ENCODE results near the gene FOSL2.

Gene FOSL2

GRCh38 chr2:28360718-28361293, 31.9 kb upstream of the FOSL2 start:
- peaks cover 28% of the 10 kb centered on the region for H3K36me3 Mint-ChIP-seq (ENCODE audit: insufficient read depth)
- no peaks in the 10 kb centered on the region for H3K9me3 Mint-ChIP-seq
- DNase-seq, result no peak
- peak overlapping the region; percentile 54 to 74 for H3K4me3 Mint-ChIP-seq
- peaks cover 54 to 69% of the 10 kb centered on the region in 2 donors for H3K4me1 Mint-ChIP-seq (ENCODE audit: low read depth in 2 of 2)
- H3K27me3 Mint-ChIP-seq, result no peaks in the 10 kb centered on the region
- H3K27ac Mint-ChIP-seq, result peak overlapping the region; percentile 94 to 97
- no peak for ATAC-seq (replicated peaks)

- Mint-ChIP-seq H3K4me1 (ENCODE audit: low read depth in 2 of 2) (peaks cover 60 to 75% of the 10 kb centered on the region in 2 donors), H3K36me3 (ENCODE audit: insufficient read depth) (peaks cover 32% of the 10 kb centered on the region), H3K4me3 (peak overlapping the region in 1 of 2 donors; percentile 58), H3K27me3 (no peaks in the 10 kb centered on the region), H3K27ac (peak overlapping the region; percentile 83 to 94), H3K9me3 (no peaks in the 10 kb centered on the region)
- no peak for DNase-seq
- ATAC-seq (replicated peaks), result no peak
Observed at GRCh38 chr2:28361991-28362710, 30.5 kb upstream of the FOSL2 start.

- Mint-ChIP-seq H3K9me3 (no peaks in the 10 kb centered on the region), H3K27ac (peak overlapping the region; percentile 83 to 94), H3K36me3 (ENCODE audit: insufficient read depth) (peaks cover 32% of the 10 kb centered on the region), H3K4me1 (ENCODE audit: low read depth in 2 of 2) (peaks cover 67 to 80% of the 10 kb centered on the region in 2 donors), H3K4me3 (peak overlapping the region in 1 of 2 donors; percentile 46), H3K27me3 (no peaks in the 10 kb centered on the region)
- ATAC-seq (replicated peaks) (no peak), DNase-seq (no peak)
Observed at GRCh38 chr2:28362991-28363521, 29.6 kb upstream of the FOSL2 start.

GRCh38 chr2:28363686-28364280, 28.9 kb upstream of the FOSL2 start:
- Mint-ChIP-seq H3K36me3 (ENCODE audit: insufficient read depth) (peaks cover 30% of the 10 kb centered on the region), H3K27ac (peak overlapping the region; percentile 83 to 95), H3K4me3 (peak overlapping the region in 1 of 2 donors; percentile 72), H3K9me3 (no peaks in the 10 kb centered on the region), H3K4me1 (ENCODE audit: low read depth in 2 of 2) (peaks cover 69 to 80% of the 10 kb centered on the region in 2 donors), H3K27me3 (no peaks in the 10 kb centered on the region)
- DNase-seq (no peak), ATAC-seq (replicated peaks) (no peak)

- Mint-ChIP-seq H3K4me1 (ENCODE audit: low read depth in 2 of 2) (peaks cover 64 to 76% of the 10 kb centered on the region in 2 donors), H3K36me3 (ENCODE audit: insufficient read depth) (peaks cover 22% of the 10 kb centered on the region), H3K9me3 (no peaks in the 10 kb centered on the region), H3K27me3 (no peaks in the 10 kb centered on the region), H3K4me3 (peak overlapping the region; percentile 51 to 72), H3K27ac (peak overlapping the region; percentile 95 to 96)
- no peak for DNase-seq
- ATAC-seq (replicated peaks), result no peak
Observed at GRCh38 chr2:28364610-28365009, 28.0 kb upstream of the FOSL2 start.

- no peak for ATAC-seq (replicated peaks)
- peak overlapping the region; percentile 95 to 96 for H3K27ac Mint-ChIP-seq
- H3K4me3 Mint-ChIP-seq, result peak overlapping the region; percentile 51 to 72
Observed at GRCh38 chr2:28365158-28365557, 27.5 kb upstream of the FOSL2 start.

GRCh38 chr2:28366149-28366495, 26.5 kb upstream of the FOSL2 start:
- no peaks in the 10 kb centered on the region for H3K9me3 Mint-ChIP-seq
- DNase-seq (no peak), ATAC-seq (replicated peaks) (no peak)
- H3K27ac Mint-ChIP-seq, result peak overlapping the region; percentile 95 to 96
- H3K4me3 Mint-ChIP-seq, result peak overlapping the region; percentile 72 to 82
- H3K27me3 Mint-ChIP-seq, result no peaks in the 10 kb centered on the region
- H3K4me1 Mint-ChIP-seq (ENCODE audit: low read depth in 2 of 2), result peaks cover 63 to 69% of the 10 kb centered on the region in 2 donors
- H3K36me3 Mint-ChIP-seq (ENCODE audit: insufficient read depth), result peaks cover 12% of the 10 kb centered on the region

More at GRCh38 chr2:28365158-28365557, 27.5 kb upstream of the FOSL2 start:
- peaks cover 19% of the 10 kb centered on the region for H3K36me3 Mint-ChIP-seq (ENCODE audit: insufficient read depth)
- H3K4me1 Mint-ChIP-seq (ENCODE audit: low read depth in 2 of 2), result peaks cover 59 to 73% of the 10 kb centered on the region in 2 donors
- no peaks in the 10 kb centered on the region for H3K27me3 Mint-ChIP-seq
- H3K9me3 Mint-ChIP-seq, result no peaks in the 10 kb centered on the region
- no peak for DNase-seq

- H3K36me3 Mint-ChIP-seq (ENCODE audit: insufficient read depth), result peaks cover 12% of the 10 kb centered on the region
- peaks cover 58 to 66% of the 10 kb centered on the region in 2 donors for H3K4me1 Mint-ChIP-seq (ENCODE audit: low read depth in 2 of 2)
- DNase-seq, result peak; percentile 61 to 66 (median 65)
- no peaks in the 10 kb centered on the region for H3K9me3 Mint-ChIP-seq
- H3K27me3 Mint-ChIP-seq, result no peaks in the 10 kb centered on the region
- peak overlapping the region; percentile 95 to 96 for H3K27ac Mint-ChIP-seq
- peak overlapping the region; percentile 72 to 82 for H3K4me3 Mint-ChIP-seq
- ATAC-seq (replicated peaks), result peak; percentile 93
Observed at GRCh38 chr2:28366496-28367282, 26.0 kb upstream of the FOSL2 start.

- no peak for DNase-seq
- Mint-ChIP-seq H3K27me3 (no peaks in the 10 kb centered on the region), H3K36me3 (ENCODE audit: insufficient read depth) (peaks cover 8% of the 10 kb centered on the region), H3K27ac (peak overlapping the region; percentile 95 to 96), H3K9me3 (no peaks in the 10 kb centered on the region), H3K4me3 (peak overlapping the region; percentile 72 to 82), H3K4me1 (ENCODE audit: low read depth in 2 of 2) (peaks cover 49 to 61% of the 10 kb centered on the region in 2 donors)
- ATAC-seq (replicated peaks), result no peak
Observed at GRCh38 chr2:28367667-28368356, 24.8 kb upstream of the FOSL2 start.

GRCh38 chr2:28368357-28368798, 24.3 kb upstream of the FOSL2 start:
- ATAC-seq (replicated peaks), result no peak
- no peak for DNase-seq
- H3K9me3 Mint-ChIP-seq, result no peaks in the 10 kb centered on the region
- no peaks in the 10 kb centered on the region for H3K27me3 Mint-ChIP-seq
- H3K4me3 Mint-ChIP-seq, result peak overlapping the region in 1 of 2 donors; percentile 19
- peaks cover 8% of the 10 kb centered on the region for H3K36me3 Mint-ChIP-seq (ENCODE audit: insufficient read depth)
- peaks cover 46 to 60% of the 10 kb centered on the region in 2 donors for H3K4me1 Mint-ChIP-seq (ENCODE audit: low read depth in 2 of 2)
- H3K27ac Mint-ChIP-seq, result no peak overlapping the region

- no peaks in the 10 kb centered on the region for H3K27me3 Mint-ChIP-seq
- peaks cover 6% of the 10 kb centered on the region for H3K36me3 Mint-ChIP-seq (ENCODE audit: insufficient read depth)
- H3K4me1 Mint-ChIP-seq (ENCODE audit: low read depth in 2 of 2), result peaks cover 36 to 50% of the 10 kb centered on the region in 2 donors
- no peaks in the 10 kb centered on the region for H3K9me3 Mint-ChIP-seq
- peak overlapping the region in 1 of 2 donors; percentile 20 for H3K27ac Mint-ChIP-seq
- no peak for ATAC-seq (replicated peaks)
- no peak for DNase-seq
- no peak overlapping the region for H3K4me3 Mint-ChIP-seq
Observed at GRCh38 chr2:28369358-28369757, 23.3 kb upstream of the FOSL2 start.

GRCh38 chr2:28370354-28370753, 22.3 kb upstream of the FOSL2 start:
- Mint-ChIP-seq H3K27ac (peak overlapping the region; percentile 22 to 41), H3K9me3 (no peaks in the 10 kb centered on the region), H3K27me3 (no peaks in the 10 kb centered on the region), H3K36me3 (ENCODE audit: insufficient read depth) (peaks cover 8% of the 10 kb centered on the region), H3K4me1 (ENCODE audit: low read depth in 2 of 2) (peaks cover 30 to 41% of the 10 kb centered on the region in 2 donors), H3K4me3 (no peak overlapping the region)
- ATAC-seq (replicated peaks), result no peak
- DNase-seq, result no peak

Measured in effector memory CD8-positive, alpha-beta T cell (primary cell).